Gastroesophageal sphincter (tissue), 3 donors: Measurements from ENCODE around the gene CDCA7L.

Source experiments
- POLR2AphosphoS5 ChIP-seq: sonication (generic); formaldehyde crosslinking; IDR thresholded peaks from one replicate; pipeline ENCODE4 v1.6.1; 2017; ENCODE audit warnings: antibody characterized with exemption
- TF ChIP-seq, protein P1 (sequence below), 4 experiments: fragments of 200-600 bp in 2 of 4; fragments of 450-650 bp in 2 of 4; sonication (generic) in 1 of 4; IDR thresholded peaks; one replicate each; pipeline ENCODE4 v1.5.1; 2017 to 2019; ENCODE audit warnings: antibody characterized with exemption in 4 of 4, mild to moderate bottlenecking in 2 of 4, moderate library complexity in 2 of 4

GRCh38 chr7:21943436-21943835 is 2.3 kb downstream of the CDCA7L start:
- TF ChIP-seq, protein P1, sequence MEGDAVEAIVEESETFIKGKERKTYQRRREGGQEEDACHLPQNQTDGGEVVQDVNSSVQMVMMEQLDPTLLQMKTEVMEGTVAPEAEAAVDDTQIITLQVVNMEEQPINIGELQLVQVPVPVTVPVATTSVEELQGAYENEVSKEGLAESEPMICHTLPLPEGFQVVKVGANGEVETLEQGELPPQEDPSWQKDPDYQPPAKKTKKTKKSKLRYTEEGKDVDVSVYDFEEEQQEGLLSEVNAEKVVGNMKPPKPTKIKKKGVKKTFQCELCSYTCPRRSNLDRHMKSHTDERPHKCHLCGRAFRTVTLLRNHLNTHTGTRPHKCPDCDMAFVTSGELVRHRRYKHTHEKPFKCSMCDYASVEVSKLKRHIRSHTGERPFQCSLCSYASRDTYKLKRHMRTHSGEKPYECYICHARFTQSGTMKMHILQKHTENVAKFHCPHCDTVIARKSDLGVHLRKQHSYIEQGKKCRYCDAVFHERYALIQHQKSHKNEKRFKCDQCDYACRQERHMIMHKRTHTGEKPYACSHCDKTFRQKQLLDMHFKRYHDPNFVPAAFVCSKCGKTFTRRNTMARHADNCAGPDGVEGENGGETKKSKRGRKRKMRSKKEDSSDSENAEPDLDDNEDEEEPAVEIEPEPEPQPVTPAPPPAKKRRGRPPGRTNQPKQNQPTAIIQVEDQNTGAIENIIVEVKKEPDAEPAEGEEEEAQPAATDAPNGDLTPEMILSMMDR (IDR thresholded peaks at IDR 0.05): no peak
- no peak for TF ChIP-seq POLR2AphosphoS5
